ENCODE results near the gene UVRAG. TPM values are rescaled to one million over a fixed set of nuclear protein-coding genes. Genes with fewer than 3 reads are reported as not detected.

Gene UVRAG
- total and polyA plus RNA-seq, 4 donors, result 8.7 to 53.2 (median 18.3) TPM

DNA sequence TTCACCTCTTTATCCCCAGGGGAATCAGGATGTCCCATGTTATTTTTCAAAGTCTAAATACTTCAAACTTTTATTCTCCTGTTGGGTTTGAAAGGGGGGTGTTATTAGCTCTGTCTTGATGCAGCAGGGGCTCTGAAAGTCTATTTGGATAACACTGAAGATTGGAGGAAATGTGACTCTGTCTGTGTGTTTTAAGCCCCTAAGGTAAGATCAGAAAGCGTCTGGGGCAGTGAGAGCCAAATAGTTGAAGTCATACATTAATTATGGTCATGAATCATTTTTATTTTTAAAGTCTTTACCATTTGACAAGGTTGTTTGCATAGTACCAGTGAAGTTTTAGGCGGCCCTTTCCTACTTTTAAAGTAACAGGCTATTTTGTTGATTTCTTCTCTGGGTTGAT lies 139.0 kb downstream of the UVRAG start:
- DNase-seq (no peak), ATAC-seq (ENCODE audit: insufficient read depth, low FRiP score) (no peak)
- Histone ChIP-seq H3K9ac (ENCODE audit: insufficient read depth in 1 of 2, low read length in 2 of 2) (no peak overlapping the region), H3K9me3 (ENCODE audit: control insufficient read depth in 4 of 4, insufficient read depth in 3 of 4, low read length in 3 of 4) (no peaks in the 10 kb centered on the region), H3K4me3 (no peak overlapping the region), H3K4me1 (ENCODE audit: control insufficient read depth in 5 of 5, insufficient read depth in 5 of 5, low read length in 5 of 5) (peaks cover 0 to 7% (median 0%) of the 10 kb centered on the region in 5 donors), H3K27ac (ENCODE audit: low read depth in 1 of 2, low read length in 1 of 2) (no peak overlapping the region), H3K27me3 (ENCODE audit: control insufficient read depth in 3 of 3, insufficient read depth in 3 of 3, low read length in 2 of 3) (no peaks in the 10 kb centered on the region), H3K36me3 (ENCODE audit: control insufficient read depth in 4 of 4, insufficient read depth in 4 of 4, low read length in 4 of 4) (no peaks in the 10 kb centered on the region)
- WGBS, 2 donors, result 87 to 97% methylated on average over 2 of the region's 2 CpGs
- TF ChIP-seq, protein P1, sequence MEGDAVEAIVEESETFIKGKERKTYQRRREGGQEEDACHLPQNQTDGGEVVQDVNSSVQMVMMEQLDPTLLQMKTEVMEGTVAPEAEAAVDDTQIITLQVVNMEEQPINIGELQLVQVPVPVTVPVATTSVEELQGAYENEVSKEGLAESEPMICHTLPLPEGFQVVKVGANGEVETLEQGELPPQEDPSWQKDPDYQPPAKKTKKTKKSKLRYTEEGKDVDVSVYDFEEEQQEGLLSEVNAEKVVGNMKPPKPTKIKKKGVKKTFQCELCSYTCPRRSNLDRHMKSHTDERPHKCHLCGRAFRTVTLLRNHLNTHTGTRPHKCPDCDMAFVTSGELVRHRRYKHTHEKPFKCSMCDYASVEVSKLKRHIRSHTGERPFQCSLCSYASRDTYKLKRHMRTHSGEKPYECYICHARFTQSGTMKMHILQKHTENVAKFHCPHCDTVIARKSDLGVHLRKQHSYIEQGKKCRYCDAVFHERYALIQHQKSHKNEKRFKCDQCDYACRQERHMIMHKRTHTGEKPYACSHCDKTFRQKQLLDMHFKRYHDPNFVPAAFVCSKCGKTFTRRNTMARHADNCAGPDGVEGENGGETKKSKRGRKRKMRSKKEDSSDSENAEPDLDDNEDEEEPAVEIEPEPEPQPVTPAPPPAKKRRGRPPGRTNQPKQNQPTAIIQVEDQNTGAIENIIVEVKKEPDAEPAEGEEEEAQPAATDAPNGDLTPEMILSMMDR (IDR thresholded peaks at IDR 0.05; ENCODE audit: control extremely low read depth, extremely low read depth), result no peak

DNA sequence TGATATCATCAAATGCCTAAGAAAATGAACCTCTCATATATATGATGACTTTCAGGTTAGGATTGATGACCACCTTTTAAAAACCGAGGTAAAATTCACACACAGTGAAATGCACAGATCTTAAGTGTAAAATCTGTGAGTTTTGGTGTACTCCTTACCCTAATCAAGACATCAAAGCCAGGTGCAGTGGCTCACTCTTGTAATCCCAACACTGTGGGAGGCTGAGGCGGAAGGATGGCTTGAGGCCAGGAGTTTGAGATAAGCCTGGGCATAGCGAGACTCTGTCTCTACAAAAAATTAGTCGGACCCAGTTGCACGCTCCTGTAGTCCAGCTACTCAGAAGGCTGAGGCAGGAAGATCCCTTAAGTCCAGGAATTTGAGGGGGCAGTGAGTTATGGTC lies 140.4 kb downstream of the UVRAG start:
- TF ChIP-seq, protein P1 (IDR thresholded peaks at IDR 0.05; ENCODE audit: control extremely low read depth, extremely low read depth), result no peak
- Histone ChIP-seq H3K9me3 (ENCODE audit: control insufficient read depth in 4 of 4, insufficient read depth in 3 of 4, low read length in 3 of 4) (no peaks in the 10 kb centered on the region), H3K27me3 (ENCODE audit: control insufficient read depth in 3 of 3, insufficient read depth in 3 of 3, low read length in 2 of 3) (no peaks in the 10 kb centered on the region), H3K4me3 (no peak overlapping the region), H3K36me3 (ENCODE audit: control insufficient read depth in 4 of 4, insufficient read depth in 4 of 4, low read length in 4 of 4) (no peaks in the 10 kb centered on the region), H3K4me1 (ENCODE audit: control insufficient read depth in 5 of 5, insufficient read depth in 5 of 5, low read length in 5 of 5) (peaks cover 0 to 7% (median 0%) of the 10 kb centered on the region in 5 donors), H3K9ac (ENCODE audit: insufficient read depth in 1 of 2, low read length in 2 of 2) (no peak overlapping the region), H3K27ac (ENCODE audit: low read depth in 1 of 2, low read length in 1 of 2) (no peak overlapping the region)
- 92 to 95% methylated on average over 5 of the region's 5 CpGs for WGBS, 2 donors
- DNase-seq, result peak in 1 of 3 donors; percentile 29
- no peak for ATAC-seq (ENCODE audit: insufficient read depth, low FRiP score)

DNA sequence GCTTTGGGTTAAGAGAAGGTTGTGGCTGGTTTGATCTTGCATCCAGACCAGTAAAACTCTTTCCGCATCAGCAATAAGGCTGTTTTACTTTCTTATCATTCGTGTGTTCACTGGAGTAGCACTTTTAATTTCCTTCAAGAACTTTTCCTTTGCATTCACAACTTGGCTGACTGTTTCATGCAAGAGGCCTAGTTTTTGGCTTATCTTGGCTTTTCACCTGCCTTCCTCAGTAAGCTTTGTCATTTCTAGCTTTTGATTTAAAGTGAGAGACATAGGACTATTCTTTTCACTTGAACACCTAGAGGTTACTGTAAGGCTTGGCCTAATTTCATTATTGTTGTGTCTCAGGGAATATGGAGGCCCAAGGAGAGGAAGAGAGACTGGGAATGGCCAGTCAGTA lies 144.5 kb downstream of the UVRAG start:
- ATAC-seq (ENCODE audit: insufficient read depth, low FRiP score) (no peak), DNase-seq (no peak)
- peaks cover 0 to 20% (median 0%) of the 10 kb centered on the region in 5 donors for H3K4me1 ChIP-seq (ENCODE audit: control insufficient read depth in 5 of 5, insufficient read depth in 5 of 5, low read length in 5 of 5)
- no peak overlapping the region for H3K9ac ChIP-seq (ENCODE audit: insufficient read depth in 1 of 2, low read length in 2 of 2)
- no peaks in the 10 kb centered on the region for H3K27me3 ChIP-seq (ENCODE audit: control insufficient read depth in 3 of 3, insufficient read depth in 3 of 3, low read length in 2 of 3)
- TF ChIP-seq, protein P1 (IDR thresholded peaks at IDR 0.05; ENCODE audit: control extremely low read depth, extremely low read depth), result no peak
- H3K36me3 ChIP-seq (ENCODE audit: control insufficient read depth in 4 of 4, insufficient read depth in 4 of 4, low read length in 4 of 4), result no peaks in the 10 kb centered on the region
- no peak overlapping the region for H3K4me3 ChIP-seq
- no peak overlapping the region for H3K27ac ChIP-seq (ENCODE audit: low read depth in 1 of 2, low read length in 1 of 2)
- 80 to 86% methylated on average over 2 of the region's 2 CpGs for WGBS, 2 donors
- H3K9me3 ChIP-seq (ENCODE audit: control insufficient read depth in 4 of 4, insufficient read depth in 3 of 4, low read length in 3 of 4), result no peaks in the 10 kb centered on the region

DNA sequence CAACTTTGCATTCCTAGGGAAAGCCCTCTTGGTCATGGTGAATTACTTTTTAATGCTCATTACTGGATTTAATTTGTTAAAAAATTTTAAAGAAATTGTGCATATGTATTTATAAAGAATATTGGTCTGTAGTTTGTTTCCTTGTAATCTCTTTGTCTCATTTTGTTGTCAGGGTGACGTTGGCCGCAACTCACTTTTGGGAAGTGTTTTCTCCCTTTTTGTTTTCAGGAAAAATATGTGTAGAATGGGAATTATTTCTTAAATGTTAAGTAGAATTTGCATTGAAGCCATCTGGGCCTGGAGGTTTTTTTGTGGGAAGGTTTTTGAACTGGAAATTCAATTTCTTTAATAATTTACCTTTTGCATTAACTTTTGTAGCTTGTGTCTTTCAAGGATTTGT lies 149.1 kb downstream of the UVRAG start:
- DNase-seq (no peak), ATAC-seq (ENCODE audit: insufficient read depth, low FRiP score) (no peak)
- Histone ChIP-seq H3K9ac (ENCODE audit: insufficient read depth in 1 of 2, low read length in 2 of 2) (no peak overlapping the region), H3K4me1 (ENCODE audit: control insufficient read depth in 5 of 5, insufficient read depth in 5 of 5, low read length in 5 of 5) (peaks cover 0 to 40% (median 5%) of the 10 kb centered on the region in 5 donors), H3K4me3 (no peak overlapping the region), H3K36me3 (ENCODE audit: control insufficient read depth in 4 of 4, insufficient read depth in 4 of 4, low read length in 4 of 4) (no peaks in the 10 kb centered on the region), H3K27ac (ENCODE audit: low read depth in 1 of 2, low read length in 1 of 2) (no peak overlapping the region), H3K27me3 (ENCODE audit: control insufficient read depth in 3 of 3, insufficient read depth in 3 of 3, low read length in 2 of 3) (no peaks in the 10 kb centered on the region), H3K9me3 (ENCODE audit: control insufficient read depth in 4 of 4, insufficient read depth in 3 of 4, low read length in 3 of 4) (no peaks in the 10 kb centered on the region)
- WGBS, 2 donors, result 92 to 95% methylated on average over 2 of the region's 2 CpGs
- TF ChIP-seq, protein P1 (IDR thresholded peaks at IDR 0.05; ENCODE audit: control extremely low read depth, extremely low read depth), result no peak

Measured in lung (tissue), 12 donors.